GM18511 (cell line): ENCODE measurements around the gene EFNA4.

Experiments
- ATAC-seq: cut with Tn5 transposase; IDR thresholded peaks from one replicate; pipeline ENCODE4 v1.9.1; 2021; ENCODE audit warnings: mild to moderate bottlenecking, moderate library complexity; ENCODE audit not compliant: unreplicated experiment

Gene EFNA4

DNA sequence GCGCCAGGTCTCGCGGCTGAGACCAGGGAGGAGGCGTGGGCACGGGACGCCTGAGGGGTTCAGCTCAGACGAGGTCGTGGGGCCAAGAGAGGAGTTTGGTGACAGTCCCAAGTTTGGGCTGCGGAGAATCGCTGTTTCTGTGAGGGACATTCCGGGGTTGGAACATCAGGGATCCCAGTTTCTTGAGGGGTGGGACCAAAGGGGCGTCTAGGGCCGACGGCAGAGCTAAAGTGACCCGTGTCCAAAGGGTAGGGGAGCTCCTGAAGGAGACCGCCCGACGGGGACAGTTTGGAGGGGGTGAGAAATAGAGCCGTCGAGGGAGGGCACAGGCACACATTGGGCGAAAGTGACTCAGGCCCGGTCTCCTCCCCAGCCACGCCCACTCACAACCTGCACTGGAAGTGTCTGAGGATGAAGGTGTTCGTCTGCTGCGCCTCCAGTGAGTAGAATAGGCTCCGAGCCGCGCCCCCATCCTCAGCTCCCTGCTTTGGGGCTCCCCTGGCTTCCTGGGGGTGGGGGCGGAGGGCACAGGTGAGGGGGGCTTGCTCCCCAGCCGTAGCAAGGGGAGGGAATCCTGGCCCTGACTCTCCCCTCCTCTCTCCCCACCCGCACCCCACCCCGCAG, 22.1 kb downstream of the EFNA4 start:
- no peak for ATAC-seq

DNA sequence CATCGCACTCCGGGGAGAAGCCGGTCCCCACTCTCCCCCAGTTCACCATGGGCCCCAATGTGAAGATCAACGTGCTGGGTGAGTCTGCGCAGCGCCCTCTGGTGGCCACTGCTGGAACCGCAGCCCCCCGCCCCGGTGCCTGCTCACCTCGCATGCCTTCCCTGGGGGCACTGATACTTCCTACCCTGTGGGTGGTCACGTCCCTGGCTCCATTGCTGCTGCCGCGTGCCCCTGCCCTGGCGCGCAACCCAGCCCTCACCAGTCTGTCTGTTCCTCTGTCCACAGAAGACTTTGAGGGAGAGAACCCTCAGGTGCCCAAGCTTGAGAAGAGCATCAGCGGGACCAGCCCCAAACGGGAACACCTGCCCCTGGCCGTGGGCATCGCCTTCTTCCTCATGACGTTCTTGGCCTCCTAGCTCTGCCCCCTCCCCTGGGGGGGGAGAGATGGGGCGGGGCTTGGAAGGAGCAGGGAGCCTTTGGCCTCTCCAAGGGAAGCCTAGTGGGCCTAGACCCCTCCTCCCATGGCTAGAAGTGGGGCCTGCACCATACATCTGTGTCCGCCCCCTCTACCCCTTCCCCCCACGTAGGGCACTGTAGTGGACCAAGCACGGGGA, 22.7 kb downstream of the EFNA4 start:
- ATAC-seq: no peak

DNA sequence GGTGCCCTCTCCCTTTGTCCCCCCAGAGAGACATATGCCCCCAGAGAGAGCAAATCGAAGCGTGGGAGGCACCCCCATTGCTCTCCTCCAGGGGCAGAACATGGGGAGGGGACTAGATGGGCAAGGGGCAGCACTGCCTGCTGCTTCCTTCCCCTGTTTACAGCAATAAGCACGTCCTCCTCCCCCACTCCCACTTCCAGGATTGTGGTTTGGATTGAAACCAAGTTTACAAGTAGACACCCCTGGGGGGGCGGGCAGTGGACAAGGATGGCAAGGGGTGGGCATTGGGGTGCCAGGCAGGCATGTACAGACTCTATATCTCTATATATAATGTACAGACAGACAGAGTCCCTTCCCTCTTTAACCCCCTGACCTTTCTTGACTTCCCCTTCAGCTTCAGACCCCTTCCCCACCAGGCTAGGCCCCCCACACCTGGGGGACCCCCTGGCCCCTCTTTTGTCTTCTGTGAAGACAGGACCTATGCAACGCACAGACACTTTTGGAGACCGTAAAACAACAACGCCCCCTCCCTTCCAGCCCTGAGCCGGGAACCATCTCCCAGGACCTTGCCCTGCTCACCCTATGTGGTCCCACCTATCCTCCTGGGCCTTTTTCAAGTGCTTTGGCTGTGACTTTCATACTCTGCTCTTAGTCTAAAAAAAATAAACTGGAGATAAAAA, 23.5 kb downstream of the EFNA4 start:
- ATAC-seq: no peak

- ATAC-seq: no peak
These were observed 27.8 kb downstream of the EFNA4 start for GRCh38 chr1:155091071-155092051.

- ATAC-seq: no peak
These were observed 28.6 kb downstream of the EFNA4 start for GRCh38 chr1:155092131-155092530.

DNA sequence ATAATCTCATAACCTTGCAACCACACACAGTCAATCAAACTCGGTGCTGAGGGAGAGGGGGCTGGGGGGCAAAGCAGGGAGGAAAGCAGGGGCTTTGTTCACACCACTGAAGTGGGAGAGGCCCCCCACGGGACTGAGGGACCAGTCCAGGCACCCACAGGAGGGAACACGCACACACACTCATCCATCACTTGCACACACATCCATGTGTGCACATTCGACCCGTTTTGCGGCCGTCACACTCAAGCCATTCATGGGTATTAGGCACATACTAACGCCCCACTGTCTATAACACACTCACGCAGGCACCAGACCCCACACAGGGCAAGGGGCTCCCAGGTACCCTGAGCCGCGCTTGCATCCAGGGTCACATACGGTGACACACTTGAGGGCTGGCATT, 29.1 kb downstream of the EFNA4 start:
- no peak for ATAC-seq

DNA sequence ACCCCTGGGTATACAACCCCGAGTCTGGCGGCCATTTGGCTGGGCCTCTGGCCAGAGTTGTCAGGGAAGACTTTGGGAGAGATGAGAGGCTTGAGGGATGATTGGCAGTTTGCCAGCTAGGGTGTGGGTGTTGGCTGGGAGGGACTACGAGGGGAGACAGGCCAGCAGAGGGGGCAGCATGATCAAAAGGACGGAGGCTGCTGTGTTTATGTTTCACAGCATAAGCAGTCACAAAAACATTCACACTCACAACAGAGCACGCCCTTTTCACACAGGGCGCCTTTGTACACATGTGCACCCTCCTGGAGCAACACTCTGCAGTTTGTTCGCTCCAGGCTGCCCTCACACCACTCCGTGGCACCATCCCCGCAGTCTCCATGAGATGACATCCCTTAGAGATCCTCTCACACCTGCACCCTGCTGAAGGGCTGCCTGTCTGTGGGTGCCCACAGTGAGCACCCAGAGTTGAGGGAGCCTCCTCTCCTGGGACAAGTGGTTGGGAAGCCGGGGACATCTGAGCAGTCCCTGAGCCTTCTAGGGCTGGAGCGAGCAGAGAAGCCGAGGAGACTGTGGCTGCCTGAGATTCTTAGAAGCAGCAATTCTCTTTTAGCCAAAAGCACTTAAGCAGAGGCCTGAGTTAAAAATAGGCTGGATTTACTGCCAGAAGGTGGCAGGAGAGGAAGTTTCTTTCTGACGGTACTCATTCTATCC, 30.5 kb downstream of the EFNA4 start:
- ATAC-seq: no peak

DNA sequence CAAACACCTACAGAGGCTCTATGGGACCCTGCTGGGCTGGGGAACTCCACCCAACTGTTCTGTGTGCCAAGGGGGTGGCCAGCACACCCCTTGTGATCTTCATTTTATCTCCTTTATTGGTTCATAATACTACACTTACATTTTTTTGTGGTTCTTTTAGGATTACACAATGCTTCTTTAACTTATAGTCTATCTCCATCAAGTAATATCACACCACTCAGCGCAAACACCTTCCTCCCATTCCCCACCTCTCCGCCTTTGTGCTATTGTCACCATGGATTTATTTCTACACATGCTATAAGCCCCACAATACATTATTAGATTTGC, 31.0 kb downstream of the EFNA4 start:
- ATAC-seq: no peak

DNA sequence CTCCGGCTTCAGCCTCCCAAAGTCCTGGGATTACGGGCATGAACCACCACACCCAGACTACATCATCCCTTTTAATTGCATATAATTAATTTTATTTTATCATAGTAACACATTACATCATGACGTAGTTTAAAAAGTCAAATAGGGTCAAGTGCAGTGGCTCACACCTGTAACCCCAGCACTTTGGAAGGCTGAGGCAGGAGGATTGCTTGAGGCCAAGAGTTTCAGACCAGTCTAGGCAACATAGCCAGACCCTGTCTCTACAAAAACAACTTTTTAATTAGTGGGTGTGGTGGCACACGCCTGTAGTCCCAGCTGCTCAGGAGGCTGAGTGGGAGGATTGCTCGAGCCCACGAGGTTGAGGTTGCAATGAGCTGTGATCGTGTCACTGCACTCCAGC, 35.8 kb downstream of the EFNA4 start:
- ATAC-seq: no peak

GRCh38 chr1:155103325-155103724, 39.8 kb downstream of the EFNA4 start:
- no peak for ATAC-seq

DNA sequence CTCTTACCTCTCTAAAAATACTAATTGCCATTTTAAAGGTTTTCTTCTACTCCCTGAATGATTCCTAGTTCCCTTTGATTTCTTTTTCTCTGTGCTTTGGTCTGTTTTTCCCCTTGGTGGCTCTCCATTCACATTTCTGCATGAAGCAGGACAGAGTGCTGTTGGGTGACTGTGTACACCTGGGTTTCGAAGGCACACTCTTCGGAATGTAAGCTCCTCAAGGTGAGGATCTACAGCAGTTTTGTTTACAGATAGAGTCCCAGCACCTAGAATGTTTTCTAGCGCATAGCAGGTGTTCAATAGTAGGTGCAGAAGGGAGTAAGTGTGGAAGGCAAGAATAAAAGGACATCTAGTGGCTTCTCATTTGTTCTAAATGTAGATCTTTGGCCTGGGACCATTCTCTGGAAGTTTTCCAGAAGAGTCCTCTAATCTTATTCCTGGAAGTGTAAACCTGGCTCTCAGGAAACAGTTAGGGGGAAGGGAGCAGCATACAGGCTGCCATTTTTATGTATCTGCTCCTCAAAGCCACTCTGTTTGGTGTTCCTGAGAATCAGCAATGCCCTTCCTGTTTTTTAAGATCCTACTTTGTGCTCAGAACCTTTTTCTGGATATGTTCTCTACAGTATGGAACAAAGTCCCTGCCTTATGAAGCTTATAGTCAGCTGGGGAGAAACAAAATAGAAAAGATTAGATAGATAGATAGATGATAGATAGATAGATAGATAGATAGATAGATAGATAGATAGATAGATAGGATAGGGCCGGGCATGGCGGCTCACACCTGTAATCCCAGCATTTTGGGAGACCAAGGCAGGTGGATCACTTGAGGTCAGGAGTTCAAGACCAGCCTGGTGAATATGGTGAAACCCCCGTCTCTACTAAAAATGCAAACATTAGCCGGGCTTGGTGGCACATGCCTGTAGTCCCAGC, 41.3 kb downstream of the EFNA4 start:
- ATAC-seq: no peak

GRCh38 chr1:155105604-155106011, 42.1 kb downstream of the EFNA4 start:
- ATAC-seq: no peak

DNA sequence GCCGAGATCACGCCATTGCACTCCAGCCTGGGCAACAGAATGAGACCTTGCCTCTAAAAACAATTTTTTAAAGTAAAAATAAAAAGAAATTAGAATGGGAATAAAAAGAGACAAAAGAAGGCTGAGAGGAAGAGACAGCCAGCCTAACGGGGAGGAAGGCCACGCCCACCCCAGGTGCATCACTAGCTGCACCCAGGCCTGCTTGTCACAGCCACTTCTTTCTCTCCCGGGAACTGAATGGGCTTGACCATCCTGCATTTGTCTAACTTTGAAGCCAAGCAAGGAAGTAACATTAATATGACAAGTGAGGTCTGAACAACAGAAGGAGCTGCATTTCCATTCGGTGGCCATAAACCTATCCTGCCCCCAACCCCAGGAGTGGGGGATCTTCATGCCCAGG, 43.3 kb downstream of the EFNA4 start:
- no peak for ATAC-seq

DNA sequence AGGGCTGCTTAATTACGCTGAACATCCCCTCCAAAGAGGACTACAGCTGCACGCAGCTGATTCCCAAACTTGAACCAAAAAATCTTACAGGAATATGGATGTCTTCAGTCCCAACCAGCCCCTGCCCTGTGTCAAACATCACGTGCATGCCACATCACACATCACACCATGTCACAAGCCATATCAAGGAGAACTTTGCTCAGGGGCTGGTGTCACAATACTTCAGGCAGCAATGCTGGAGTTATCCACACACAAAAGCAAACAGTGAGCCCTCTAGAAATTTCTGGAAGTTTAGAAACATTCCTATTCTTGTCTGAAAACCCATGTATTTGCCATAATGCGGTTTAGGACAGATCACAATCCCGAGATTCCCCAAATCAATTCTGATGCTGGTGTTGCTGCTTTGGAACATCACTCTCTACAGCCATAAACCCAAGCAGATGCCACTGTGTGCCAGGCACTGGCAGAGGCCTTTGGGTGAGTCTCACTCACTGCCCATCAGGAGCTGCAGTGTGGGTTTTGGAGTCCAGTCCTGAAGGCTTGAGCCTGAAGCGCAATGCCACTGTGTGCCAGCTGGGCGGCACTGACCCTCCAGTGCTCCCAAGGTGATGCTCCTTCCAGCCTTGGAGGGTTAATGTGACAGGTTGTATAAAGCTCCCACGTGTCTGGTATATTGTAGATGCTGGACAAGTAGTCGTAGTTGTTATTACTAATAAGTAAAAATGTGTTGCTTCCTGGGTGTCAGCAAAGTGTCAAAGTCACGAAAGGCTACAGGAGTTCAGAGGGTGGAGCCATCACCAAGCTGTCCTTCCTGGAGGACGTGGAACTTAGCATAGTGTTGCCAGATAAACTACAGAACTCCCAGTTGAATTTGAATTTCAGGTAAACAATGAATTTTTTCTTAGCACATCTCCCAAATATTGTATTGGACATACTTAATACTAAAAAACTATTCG, 44.0 kb downstream of the EFNA4 start:
- ATAC-seq: no peak

- ATAC-seq: no peak
These were observed 44.8 kb downstream of the EFNA4 start for GRCh38 chr1:155108296-155108695.

DNA sequence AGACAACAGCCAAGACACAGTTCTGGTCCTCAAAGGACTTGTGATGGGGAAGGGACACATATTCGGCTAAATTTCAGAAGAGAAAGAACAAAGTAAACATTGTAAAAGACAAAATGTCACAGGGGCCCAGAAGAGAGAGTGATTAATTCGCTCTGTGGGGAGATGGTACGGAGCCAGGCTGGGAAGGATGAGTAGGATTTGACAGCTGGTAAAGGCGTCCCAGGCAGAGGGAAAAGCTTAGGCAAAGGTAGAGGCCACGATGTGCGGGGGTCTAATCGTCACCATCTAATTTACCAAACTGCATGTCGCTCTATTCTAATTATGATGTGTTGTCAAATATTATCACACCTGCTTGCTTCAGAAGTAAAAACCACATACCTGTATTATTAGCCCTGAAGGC, 46.8 kb downstream of the EFNA4 start:
- no peak for ATAC-seq

GRCh38 chr1:155110826-155111225, 47.3 kb downstream of the EFNA4 start:
- ATAC-seq: no peak

DNA sequence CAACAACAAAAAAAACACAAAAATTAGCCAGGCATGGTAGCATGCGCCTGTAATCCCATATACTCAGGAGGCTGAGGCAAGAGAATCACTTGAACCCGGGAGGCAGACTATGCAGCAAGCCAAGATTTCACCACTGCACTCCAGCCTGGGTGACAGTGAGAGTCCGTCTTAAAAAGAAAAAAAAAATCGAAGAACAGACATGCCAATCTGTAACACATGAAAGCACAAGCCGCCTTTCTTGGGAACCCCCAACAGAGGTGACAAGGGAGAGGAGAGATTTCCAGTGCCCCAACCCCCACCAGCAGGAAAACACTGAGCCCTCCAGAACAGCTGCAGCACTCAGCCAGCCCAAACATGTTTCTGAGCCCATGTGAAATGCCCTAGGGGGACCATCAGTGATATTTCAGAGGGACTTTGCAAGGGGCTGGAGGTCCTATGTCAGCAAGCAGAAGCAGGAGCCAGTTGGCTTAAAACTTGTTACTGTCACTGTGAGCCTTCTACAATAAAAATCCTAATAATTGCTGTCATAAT, 50.0 kb downstream of the EFNA4 start:
- no peak for ATAC-seq
